Activated naive CD8-positive, alpha-beta T cell treated with anti-CD3 and anti-CD28 coated beads for 36 hours (primary cell): ENCODE measurements around the gene FGD2. TPM values are rescaled to one million over a fixed set of nuclear protein-coding genes. Genes with fewer than 3 reads are reported as not detected.
A peak's percentile ranks its signal among the peaks of the same experiment; 100 is the strongest.

Experiments used
- DNase-seq: peaks from one replicate; pipeline ENCODE4 v3.0.0; 2021
- H3K27ac Mint-ChIP-seq: one replicate; pipeline ENCODE4 v1.8.0; 2022; ENCODE audit warnings: mild to moderate bottlenecking, moderate library complexity, mixed read lengths
- H3K27me3 Mint-ChIP-seq: one replicate; pipeline ENCODE4 v1.8.0; 2022; ENCODE audit warnings: mild to moderate bottlenecking, mixed read lengths
- H3K36me3 Mint-ChIP-seq: one replicate; pipeline ENCODE4 v1.8.0; 2021; ENCODE audit warnings: mild to moderate bottlenecking, mixed read lengths
- H3K4me1 Mint-ChIP-seq: one replicate; pipeline ENCODE4 v1.8.0; 2021; ENCODE audit warnings: mixed read lengths
- H3K4me3 Mint-ChIP-seq: one replicate; pipeline ENCODE4 v1.8.0; 2022; ENCODE audit warnings: mild to moderate bottlenecking, moderate library complexity, mixed read lengths
- H3K9me3 Mint-ChIP-seq: one replicate; pipeline ENCODE4 v1.8.0; 2022; ENCODE audit warnings: mixed read lengths
- total RNA-seq, 2 experiments: library from RNA; stranded (reverse); gene quantifications; one replicate each; pipeline ENCODE4 v1.2.3, GENCODE V29; 2021

The FGD2 gene
- 1 to 10 TPM; 1.7 to 1.8 TPM for total RNA-seq

- Mint-ChIP-seq H3K4me3 (peak within 1 kb of the TSS; percentile 52), H3K27ac (no peak within 1 kb of the TSS), H3K9me3 (no peaks in the 10 kb centered on the region)
These were observed at the start of gene FGD2 for GRCh38 chr6:37005061-37005810. FGD2 (plus strand) TSS chr6:37005655; CDS start chr6:37005818, 163 bp downstream.

GRCh38 chr6:36955671-36956445 lies 49.6 kb upstream of the FGD2 start:
- Mint-ChIP-seq H3K27ac (no peak overlapping the region), H3K27me3 (no peaks in the 10 kb centered on the region), H3K4me3 (no peak overlapping the region), H3K9me3 (no peaks in the 10 kb centered on the region), H3K4me1 (peaks cover 31% of the 10 kb centered on the region), H3K36me3 (no peaks in the 10 kb centered on the region)
- no peak for DNase-seq

More at GRCh38 chr6:37005061-37005810, at the start of gene FGD2:
- Mint-ChIP-seq H3K27me3 (no peaks in the 10 kb centered on the region), H3K4me1 (peaks cover 7% of the 10 kb centered on the region), H3K36me3 (no peaks in the 10 kb centered on the region)
- no peak for DNase-seq

DNA sequence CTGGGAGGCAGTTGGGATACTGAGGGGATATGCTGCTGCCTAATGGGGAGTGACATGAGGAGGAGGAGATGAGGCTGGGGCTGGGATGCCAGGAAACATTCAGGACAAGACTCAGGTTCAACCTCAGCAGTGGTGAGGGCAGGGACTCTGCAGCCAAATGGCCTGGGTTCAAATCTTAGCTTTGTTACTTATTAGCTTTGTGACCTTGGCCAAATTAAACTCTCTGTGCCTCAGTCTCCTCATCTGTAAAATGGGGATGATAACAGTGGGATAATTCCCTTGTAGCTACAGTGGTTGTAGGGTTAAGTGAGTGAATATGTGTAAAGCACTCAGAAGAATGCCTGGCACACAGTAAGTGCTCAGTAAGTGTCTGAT lies 49.0 kb upstream of the FGD2 start:
- no peak for DNase-seq
- Mint-ChIP-seq H3K9me3 (no peaks in the 10 kb centered on the region), H3K4me1 (peaks cover 36% of the 10 kb centered on the region), H3K27ac (no peak overlapping the region), H3K36me3 (no peaks in the 10 kb centered on the region), H3K4me3 (no peak overlapping the region), H3K27me3 (no peaks in the 10 kb centered on the region)

DNA sequence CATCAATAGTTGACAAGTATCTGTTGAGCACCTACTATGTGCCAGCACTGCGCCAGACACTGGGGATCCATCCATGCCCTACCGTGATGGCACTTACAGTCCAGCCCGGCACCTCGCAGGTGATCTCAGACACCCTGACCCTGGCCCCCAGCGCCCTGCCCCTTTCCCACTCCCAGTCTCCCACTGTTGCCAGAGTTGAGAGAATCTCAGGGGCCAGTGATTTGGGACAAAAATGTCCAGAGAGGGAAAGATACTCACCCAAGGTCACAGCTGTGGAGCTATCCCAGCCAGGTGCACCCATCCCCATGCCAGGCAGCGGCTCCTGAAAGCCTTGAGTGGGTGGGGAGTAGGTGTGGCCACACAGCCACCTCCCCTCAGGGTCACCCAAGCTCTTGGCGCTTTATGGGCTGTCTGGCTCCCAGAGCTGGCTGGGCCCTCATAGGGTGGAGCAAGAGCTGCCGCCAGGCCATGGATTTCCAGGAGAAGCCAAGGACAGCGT lies 47.6 kb upstream of the FGD2 start:
- Mint-ChIP-seq H3K27me3 (no peaks in the 10 kb centered on the region), H3K36me3 (no peaks in the 10 kb centered on the region), H3K9me3 (no peaks in the 10 kb centered on the region), H3K27ac (no peak overlapping the region), H3K4me3 (no peak overlapping the region), H3K4me1 (peaks cover 43% of the 10 kb centered on the region)
- DNase-seq = no peak

- Mint-ChIP-seq H3K36me3 (no peaks in the 10 kb centered on the region), H3K9me3 (no peaks in the 10 kb centered on the region), H3K4me3 (no peak overlapping the region), H3K27me3 (no peaks in the 10 kb centered on the region), H3K27ac (no peak overlapping the region), H3K4me1 (peaks cover 49% of the 10 kb centered on the region)
- no peak for DNase-seq
These were observed 46.5 kb upstream of the FGD2 start for GRCh38 chr6:36958775-36959554.

GRCh38 chr6:36959555-36960250 lies 45.8 kb upstream of the FGD2 start:
- DNase-seq = no peak
- Mint-ChIP-seq H3K4me1 (peaks cover 46% of the 10 kb centered on the region), H3K27ac (no peak overlapping the region), H3K9me3 (no peaks in the 10 kb centered on the region), H3K4me3 (no peak overlapping the region), H3K36me3 (no peaks in the 10 kb centered on the region), H3K27me3 (no peaks in the 10 kb centered on the region)

GRCh38 chr6:36961441-36962435 lies 43.7 kb upstream of the FGD2 start:
- H3K4me1 Mint-ChIP-seq = peaks cover 34% of the 10 kb centered on the region
- no peak overlapping the region for H3K4me3 Mint-ChIP-seq
- no peaks in the 10 kb centered on the region for H3K27me3 Mint-ChIP-seq
- H3K36me3 Mint-ChIP-seq = peaks cover 3% of the 10 kb centered on the region
- no peak for DNase-seq
- no peak overlapping the region for H3K27ac Mint-ChIP-seq
- no peaks in the 10 kb centered on the region for H3K9me3 Mint-ChIP-seq

DNA sequence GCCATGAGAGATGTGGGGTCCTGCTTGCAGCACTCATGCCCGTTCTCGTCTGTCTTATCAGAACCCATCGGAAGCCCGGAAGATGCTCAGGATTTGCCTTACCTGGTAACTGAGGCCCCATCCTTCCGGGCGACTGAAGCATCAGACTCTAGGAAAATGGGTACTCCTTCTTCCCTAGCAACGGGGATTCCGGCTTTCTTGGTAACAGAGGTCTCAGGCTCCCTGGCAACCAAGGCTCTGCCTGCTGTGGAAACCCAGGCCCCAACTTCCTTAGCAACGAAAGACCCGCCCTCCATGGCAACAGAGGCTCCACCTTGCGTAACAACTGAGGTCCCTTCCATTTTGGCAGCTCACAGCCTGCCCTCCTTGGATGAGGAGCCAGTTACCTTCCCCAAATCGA lies 42.6 kb upstream of the FGD2 start:
- Mint-ChIP-seq H3K4me3 (peak overlapping the region; percentile 56), H3K27me3 (no peaks in the 10 kb centered on the region), H3K27ac (peak overlapping the region; percentile 9), H3K4me1 (peaks cover 36% of the 10 kb centered on the region), H3K36me3 (peaks cover 3% of the 10 kb centered on the region), H3K9me3 (no peaks in the 10 kb centered on the region)
- peak; percentile 72 for DNase-seq

DNA sequence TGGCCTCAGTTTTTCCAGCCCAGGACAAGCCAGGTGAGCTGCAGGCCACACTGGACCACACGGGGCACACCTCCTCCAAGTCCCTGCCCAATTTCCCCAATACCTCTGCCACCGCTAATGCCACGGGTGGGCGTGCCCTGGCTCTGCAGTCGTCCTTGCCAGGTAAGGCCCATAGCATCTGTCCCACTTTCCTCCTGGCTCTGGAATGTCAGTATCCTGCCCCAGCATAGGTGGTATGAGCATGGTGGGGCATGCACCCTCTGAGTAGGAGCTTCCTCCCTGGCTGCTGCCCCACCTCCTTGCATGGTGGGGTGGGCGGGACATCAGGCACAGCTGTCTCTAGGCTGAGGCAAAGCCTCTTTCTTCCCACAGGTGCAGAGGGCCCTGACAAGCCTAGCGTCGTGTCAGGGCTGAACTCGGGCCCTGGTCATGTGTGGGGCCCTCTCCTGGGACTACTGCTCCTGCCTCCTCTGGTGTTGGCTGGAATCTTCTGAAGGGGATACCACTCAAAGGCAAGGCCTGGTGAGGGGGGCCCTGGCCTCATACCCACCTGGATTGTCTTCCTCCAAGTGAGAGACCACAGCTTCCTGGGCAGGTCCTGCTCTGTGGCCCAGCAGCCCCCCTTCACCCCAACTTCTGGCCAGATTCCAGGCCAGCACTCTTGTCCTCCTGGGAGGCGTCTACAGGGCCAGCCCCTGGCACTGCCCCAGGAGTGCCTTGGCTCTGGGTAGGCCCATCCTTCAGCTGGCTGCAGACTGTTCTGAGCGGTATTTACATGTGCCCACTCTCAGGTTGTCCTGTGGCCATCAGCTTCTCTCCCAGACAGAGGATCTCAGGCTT lies 41.8 kb upstream of the FGD2 start:
- Mint-ChIP-seq H3K9me3 (no peaks in the 10 kb centered on the region), H3K36me3 (peaks cover 10% of the 10 kb centered on the region), H3K27ac (no peak overlapping the region), H3K27me3 (no peaks in the 10 kb centered on the region), H3K4me3 (no peak overlapping the region), H3K4me1 (peaks cover 36% of the 10 kb centered on the region)
- no peak for DNase-seq

GRCh38 chr6:36964349-36964748 lies 41.1 kb upstream of the FGD2 start:
- no peak for DNase-seq
- H3K36me3 Mint-ChIP-seq = peaks cover 12% of the 10 kb centered on the region
- peaks cover 36% of the 10 kb centered on the region for H3K4me1 Mint-ChIP-seq
- no peak overlapping the region for H3K4me3 Mint-ChIP-seq
- H3K27me3 Mint-ChIP-seq = no peaks in the 10 kb centered on the region
- no peak overlapping the region for H3K27ac Mint-ChIP-seq
- no peaks in the 10 kb centered on the region for H3K9me3 Mint-ChIP-seq

DNA sequence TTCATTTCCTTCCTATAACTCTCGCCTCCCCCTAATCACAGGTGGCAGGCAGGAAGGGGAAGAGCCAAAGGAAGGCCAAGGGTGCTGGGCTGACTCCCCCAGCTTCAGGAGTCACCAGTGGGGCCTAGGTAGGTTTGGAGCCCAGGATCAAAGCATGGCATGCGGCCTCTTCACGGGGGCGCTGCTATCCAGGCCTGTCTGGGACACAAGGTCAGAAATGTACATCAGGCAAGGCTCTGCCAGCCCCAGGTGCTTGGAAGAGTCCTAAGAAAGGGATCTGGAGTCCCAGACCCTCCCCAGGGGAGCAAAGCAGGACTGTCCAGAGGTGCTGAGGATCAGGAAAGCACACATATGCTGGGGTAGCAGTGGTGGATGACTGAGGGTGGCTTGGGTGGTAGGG lies 40.5 kb upstream of the FGD2 start:
- no peaks in the 10 kb centered on the region for H3K27me3 Mint-ChIP-seq
- H3K4me1 Mint-ChIP-seq = peaks cover 36% of the 10 kb centered on the region
- no peak for DNase-seq
- peaks cover 12% of the 10 kb centered on the region for H3K36me3 Mint-ChIP-seq
- H3K4me3 Mint-ChIP-seq = no peak overlapping the region
- no peak overlapping the region for H3K27ac Mint-ChIP-seq
- no peaks in the 10 kb centered on the region for H3K9me3 Mint-ChIP-seq

- no peak overlapping the region for H3K4me3 Mint-ChIP-seq
- peaks cover 26% of the 10 kb centered on the region for H3K4me1 Mint-ChIP-seq
- no peaks in the 10 kb centered on the region for H3K9me3 Mint-ChIP-seq
- H3K27me3 Mint-ChIP-seq = no peaks in the 10 kb centered on the region
- H3K27ac Mint-ChIP-seq = no peak overlapping the region
- peaks cover 12% of the 10 kb centered on the region for H3K36me3 Mint-ChIP-seq
- no peak for DNase-seq
These were observed 38.2 kb upstream of the FGD2 start for GRCh38 chr6:36967301-36967700.

DNA sequence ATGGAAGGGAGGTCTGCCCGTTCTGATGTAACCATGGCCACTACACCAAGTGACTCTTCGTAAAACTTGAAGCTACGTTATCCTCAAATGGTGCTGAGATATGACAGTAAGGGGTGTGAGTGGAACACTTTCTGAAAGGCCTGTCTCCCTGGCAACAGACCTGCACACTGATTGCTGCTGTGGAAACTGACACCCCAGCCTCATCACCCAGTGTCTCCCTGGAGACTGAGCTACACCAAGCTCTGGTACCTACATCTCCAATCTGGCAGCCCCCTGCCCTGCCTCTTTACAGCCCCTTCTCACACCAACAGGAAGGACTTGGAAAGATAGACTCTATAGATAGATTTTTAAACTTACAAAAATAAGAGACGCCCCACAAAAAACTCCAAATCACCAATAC lies 37.7 kb upstream of the FGD2 start:
- H3K27ac Mint-ChIP-seq = peak overlapping the region; percentile 55
- H3K27me3 Mint-ChIP-seq = no peaks in the 10 kb centered on the region
- no peak overlapping the region for H3K4me3 Mint-ChIP-seq
- no peak for DNase-seq
- H3K9me3 Mint-ChIP-seq = no peaks in the 10 kb centered on the region
- H3K36me3 Mint-ChIP-seq = peaks cover 12% of the 10 kb centered on the region
- peaks cover 21% of the 10 kb centered on the region for H3K4me1 Mint-ChIP-seq
